Kasumi-1 (cell line): ENCODE results near the gene BCLAF1.
"Not testable (repeated sequence)": the region's sequence is repeated elsewhere in the genome, so short reads cannot be mapped to it uniquely, and the experiment has no call there.

Experiments
- DNase-seq, 2 experiments: peaks; one replicate each; lab custom pipeline; 2025; lab: John Stamatoyannopoulos, UW

BCLAF1 gene

DNA sequence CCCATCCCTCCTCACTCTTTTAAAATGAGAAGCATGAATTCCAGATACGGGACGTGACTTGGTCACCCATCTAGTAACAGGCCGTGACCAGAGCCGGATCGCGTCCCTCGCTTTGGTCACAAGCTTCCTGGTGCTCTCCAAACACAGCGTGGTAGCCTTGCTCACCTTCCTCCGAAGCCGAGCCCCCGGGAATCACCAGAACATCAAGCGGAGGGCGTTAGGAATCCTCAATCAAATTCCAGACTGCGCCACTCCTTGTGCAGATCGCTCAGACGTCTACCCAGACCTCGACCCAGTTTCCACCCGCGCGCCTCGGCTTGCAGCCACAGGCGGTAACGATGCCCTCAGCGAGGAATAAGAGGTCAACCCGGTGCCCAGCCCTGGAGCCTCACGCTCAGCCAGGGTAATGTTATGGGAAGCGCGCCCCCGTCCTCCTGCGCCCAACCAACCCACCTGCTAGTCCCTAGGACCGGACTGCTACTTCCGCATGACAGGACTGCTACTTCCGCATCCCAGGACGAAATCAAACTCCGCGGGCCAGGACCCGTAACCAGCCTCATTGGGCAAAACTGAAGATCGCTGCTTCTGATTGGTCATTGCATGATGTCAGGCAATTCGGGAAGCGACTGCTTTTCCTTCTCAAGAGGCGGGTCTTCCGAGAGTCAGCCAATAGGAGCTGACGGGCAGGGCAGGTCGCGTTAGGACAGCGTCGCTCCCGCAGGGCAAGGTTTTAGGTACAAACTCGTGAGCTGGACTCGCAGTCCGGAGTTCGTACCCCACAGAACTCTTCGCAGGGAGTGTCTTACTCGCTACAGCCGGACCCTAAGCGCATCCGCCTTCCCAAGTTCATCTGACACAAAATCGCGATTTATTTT is 39.6 kb downstream of the BCLAF1 start, which contains the start of gene MTFR2:
Gene MTFR2, minus strand, starts transcription at position 501 of the 875 bp plus-strand sequence. CDS start 1,212 bp downstream, outside the sequence.
- DNase-seq: peak; percentile 99

DNA sequence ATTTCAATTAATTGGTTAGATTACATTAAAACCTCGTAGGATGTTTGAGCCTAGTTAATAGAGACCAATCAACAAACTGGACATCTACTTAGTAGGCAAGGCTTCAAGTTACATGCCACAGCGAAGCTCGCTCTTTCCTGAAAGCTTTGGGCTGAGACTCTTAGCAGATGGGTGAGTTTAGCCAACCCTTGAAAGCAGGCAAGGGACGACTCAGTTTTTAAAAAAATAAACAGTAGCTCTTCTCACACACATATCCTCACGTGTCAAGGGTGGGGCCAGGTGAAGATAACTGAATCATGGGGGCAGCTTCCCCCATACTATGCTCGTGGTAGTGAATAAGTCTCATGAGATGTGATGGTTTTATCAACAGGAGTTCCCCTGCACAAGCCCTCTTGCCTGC is 40.3 kb downstream of the BCLAF1 start:
- DNase-seq: no peak

DNA sequence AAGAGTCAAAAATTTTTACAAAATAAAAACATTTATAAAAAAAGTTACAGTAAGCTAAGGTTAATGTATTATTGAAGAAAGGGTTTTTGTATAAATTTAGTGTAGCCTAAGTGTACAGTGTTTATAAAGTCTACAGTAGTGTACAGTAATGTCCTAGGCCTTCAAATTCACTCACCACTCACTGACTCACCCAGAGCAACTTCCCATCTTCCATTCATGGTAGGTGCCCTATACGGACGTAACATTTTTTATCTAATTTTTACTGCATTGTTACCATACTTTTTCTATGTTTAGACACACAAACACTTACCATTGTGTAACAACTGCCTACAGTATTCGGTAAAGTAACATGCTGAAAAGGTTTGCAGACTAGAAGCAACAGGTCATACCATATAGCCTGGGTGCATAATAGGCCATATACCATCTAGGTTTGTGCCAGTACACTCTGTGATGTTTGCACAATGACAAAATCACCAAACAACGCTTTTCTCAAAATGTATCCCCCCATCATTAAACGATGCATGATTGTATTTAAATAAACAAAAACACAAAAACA is 45.5 kb downstream of the BCLAF1 start:
- DNase-seq: no peak

DNA sequence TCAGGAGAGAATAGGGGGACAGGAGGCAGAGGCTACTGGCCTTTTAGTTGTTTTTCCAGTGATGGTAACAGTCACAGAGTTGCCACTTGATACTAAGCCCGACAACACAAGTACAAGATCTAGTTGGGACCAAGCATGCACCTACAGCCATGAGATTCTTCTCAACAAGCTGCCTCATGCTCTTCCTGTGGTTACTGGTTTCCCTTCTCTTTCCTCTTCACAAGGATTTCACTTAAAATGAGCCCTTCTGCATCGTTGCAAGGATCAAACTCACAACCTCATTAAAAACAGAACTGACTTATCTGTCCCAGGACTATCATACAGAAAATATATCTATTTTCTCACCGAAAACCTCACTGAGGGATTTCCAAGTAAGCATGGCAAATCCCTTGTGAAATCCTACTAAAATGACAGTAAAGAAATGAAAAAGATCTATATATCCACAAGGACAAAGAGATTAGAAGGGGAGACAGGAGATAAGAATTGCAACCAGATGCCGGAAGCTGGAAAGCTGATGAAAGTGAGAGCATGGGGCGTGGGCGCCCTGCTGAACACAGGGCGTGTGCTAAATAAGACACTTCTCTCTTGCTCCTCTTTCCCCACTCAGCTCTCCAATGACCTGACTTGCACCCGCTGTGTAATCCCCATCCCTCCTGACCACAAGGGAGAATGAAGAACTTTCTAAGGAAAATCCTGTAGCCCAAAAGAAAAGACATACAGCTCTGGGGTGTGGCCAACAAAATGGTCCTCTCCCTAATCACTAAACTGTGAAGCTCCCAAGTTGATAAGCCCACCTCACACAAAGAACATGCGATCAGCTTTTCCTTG is 53.0 kb downstream of the BCLAF1 start:
- peak; percentile 59 to 63 for DNase-seq

DNA sequence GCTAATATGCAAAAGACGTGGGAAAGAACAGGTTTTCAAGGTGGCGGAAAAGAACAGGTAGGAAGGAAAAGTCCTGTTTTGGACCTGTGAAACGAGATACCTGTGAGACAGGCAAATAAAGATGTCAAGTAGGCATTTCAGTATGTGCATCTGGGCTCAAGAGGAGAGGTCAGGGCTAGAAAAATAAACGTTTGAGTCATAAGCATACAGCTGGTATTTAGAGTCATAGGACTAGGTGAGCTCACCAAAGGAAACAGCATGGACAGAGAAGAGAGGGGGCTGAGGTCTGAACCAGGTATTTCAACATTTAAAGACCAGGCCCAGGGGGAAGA is 54.4 kb downstream of the BCLAF1 start:
- DNase-seq: no peak

DNA sequence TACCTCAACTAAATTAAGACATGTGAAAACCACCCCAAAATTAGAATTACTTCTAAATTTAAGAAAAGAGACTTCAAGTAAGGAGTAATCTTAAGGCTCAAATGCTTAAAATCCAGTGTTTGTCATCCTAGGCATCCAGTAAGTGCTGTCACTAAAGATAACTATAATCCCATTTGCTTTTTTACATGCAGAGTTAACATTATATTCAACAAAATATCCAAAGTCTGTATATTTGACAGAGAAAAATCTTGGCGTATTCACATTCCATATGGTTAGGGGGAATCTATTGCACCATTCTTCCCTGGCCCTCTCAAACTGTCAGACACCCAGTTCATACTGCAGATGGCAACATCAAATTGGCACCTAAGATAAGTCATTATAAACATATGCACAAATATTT is 56.9 kb downstream of the BCLAF1 start:
- DNase-seq: no peak

DNA sequence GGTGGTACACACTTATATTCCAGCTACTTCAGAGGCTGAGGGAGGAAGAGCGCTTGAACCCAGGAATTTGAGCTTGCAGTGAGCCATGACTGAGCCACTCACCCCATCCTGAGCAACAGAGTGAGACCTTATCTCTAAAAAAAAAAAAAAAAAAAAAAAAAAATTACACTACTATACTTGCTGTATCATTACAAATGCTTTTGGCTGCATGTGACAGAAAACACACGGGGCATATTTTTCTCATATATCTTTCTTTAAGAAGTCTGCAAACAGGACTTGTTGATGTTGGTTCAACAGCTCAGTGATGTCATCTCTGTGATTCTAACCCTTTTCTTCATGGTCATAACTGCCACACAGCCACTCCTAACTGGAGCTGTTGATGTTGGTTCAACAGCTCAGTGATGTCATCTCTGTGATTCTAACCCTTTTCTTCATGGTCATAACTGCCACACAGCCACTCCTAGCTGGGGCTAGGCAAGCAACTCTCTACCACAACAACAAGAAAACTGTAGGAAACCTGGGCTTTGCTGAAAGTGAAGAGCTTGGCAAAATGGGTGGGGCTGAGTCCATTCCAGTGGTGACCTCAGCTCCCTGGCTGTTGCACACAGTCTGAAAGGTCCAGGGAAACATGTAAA is 59.3 kb downstream of the BCLAF1 start:
- no peak for DNase-seq

DNA sequence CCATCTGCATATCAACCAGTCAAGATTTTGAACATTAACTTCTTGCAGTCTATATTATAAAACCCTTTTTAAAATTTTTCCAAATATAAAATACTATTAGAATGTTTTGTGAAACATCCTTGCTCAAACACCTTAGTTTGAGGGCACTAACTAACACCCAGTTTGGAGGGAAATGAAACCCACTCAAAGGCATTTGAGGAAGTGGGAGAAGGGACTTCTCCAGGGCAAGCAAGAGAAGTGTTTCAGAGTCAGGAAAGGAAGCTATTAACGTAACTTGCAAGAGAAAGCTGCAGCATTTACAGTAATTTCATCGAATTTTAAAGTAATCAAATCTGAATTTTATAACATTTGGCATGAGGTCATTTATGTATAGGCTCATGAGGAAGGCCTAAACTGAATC is 60.8 kb downstream of the BCLAF1 start:
- DNase-seq: peak; percentile 20 to 51

DNA sequence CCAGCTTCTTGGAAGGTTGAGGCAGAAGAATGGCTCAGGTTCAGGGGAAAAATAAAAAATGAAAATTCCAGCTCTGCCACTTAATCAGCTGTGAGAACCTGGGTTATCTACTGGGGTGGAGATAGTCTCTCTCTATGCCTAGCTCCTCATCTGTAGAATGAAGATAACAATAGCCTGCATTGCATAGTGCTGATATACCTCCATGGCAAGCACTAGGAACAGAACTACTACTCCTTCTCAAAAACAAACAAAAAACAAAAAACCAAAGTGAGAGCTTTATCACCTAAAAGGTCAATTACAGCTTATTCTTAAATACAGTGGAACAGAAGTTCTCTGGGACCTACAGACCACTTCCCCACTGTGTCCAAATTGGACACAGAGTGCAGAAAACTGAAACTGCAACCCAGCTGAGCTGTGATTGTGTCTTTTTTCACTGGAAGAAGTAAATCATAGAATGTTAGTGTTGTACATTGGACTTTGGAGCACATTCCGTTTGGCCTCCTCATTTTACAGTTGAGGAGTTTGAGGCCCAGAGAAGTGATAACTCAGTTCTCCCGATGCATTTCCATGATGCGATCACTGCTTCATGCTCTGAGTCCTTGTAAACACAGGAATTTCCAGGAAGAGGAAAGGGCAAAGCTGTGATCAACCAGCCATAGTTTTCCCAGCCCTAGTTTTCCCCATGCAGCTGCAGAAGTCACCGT is 62.8 kb downstream of the BCLAF1 start:
- DNase-seq: no peak

DNA sequence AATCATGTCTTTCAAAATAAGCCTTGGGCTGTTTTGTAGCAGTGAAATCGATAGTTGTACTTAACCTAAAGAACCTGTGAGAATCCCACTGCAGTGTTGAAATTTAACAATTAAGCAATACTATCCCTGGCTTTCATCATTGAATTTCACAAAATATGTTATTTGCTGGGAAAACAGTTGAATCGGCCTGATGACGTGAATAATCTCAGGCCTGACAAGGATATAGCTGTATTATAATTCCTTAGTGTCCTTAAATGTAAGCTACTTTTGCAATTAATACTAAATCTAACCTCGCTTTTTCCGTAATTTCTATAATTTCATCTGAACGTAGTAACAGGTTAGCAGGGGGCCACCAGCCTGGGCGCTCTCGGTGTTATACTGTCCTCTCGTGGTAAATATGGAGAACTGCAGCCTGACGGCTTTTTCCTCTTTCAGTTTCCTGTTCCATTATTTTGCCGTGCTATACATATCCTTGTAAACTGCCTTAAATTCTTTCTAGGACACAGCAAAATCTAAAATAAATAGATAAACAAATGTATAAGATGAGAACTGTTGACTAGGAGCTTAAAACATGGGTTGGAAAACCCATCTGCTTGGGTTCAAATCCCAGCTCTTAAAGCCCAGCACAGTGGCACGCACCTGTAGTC is 63.5 kb downstream of the BCLAF1 start:
- peak; percentile 74 to 82 for DNase-seq

DNA sequence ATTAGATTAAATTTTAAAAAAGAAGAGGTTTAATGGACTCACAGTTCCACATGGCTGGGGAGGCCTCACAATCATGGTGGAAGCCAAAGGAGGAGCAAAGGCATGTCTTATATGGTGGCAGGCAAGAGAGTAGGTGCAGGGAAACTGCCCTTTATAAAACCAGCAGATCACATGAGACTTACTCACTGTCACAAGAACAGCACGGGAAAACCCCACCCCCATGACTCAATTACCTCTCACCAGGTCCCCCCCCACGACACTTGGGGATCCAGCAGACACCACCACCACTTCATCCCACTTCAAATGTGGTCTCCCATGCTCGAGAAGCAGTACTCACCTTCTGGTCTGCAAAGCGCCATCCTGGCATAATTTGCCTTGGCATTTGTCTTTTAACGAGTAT is 64.2 kb downstream of the BCLAF1 start:
- DNase-seq: no peak

DNA sequence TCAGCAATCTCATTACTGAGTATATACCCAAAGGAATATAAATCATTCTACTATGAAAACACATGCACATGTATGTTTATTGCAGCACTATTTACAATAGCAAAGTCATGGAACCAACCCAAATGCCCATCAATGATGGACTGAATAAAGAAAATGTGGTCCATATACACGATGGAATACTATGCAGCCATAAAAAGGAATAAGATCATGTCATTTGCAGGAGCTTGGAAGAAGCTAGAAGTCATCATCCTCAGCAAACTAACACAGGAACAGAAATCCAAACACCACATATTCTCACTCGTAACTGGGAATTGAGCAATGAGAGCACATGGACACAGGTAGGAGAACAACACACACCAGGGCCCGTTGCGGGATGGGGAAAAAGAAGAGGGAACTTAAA is 64.7 kb downstream of the BCLAF1 start:
- DNase-seq: not testable (repeated sequence)

DNA sequence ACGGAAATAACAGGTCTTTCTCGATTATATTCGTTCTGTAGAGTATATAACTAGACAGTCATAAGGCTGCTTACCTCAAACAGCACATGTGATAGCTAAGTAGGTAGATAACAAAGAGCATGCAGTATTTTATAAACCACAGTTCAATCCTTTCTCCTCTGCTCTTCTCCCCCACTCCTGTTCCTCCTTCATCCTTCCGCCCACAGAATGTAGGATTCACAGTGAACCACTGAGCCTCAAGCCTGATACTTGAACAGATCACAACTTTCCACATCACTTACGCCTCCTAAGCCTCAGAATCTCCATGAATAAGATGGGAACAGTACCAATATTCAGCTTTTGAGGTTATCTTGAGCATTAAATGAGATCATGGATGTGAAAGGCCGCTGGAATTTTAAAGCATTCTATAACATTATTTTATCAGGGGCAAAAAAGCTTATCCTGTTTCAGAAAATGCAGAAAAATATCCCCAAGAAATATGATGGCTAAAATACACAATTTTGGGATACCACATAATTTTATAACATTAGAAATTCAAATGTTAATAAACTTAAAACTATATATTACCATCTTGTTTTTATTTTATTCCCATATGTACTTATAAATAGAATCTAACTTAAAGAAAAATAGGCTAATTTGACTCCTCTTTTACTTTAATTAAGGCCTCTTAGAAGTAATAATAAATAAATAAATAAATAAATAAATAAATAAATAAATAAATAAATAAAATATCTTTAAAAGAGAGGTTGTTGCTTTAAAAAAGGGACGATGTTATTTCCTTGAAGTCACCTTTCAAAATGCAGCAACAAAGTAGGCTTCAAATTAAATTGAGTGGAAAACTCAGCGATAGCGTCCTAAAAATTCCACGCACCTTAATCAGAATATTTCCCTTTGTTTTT is 72.9 kb downstream of the BCLAF1 start:
- DNase-seq: no peak

DNA sequence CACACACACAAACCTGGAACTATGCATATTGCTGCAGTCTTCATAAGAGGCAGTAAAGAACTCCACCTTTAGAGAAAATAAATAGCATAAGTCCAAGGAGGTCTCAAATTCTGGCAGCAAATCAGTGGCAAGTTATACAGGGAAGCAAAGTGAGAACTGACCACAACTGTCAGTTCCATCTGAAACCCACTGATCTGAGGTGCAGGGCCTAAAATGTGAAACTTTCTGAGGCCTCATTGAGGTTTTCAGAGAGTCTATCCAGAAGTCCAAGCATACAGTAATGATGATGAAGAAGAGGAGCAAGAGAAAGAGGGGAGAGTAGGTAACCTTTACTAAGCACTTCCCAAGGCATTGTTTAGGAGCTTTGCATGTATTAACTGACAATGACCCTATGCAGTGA is 75.8 kb downstream of the BCLAF1 start:
- no peak for DNase-seq

DNA sequence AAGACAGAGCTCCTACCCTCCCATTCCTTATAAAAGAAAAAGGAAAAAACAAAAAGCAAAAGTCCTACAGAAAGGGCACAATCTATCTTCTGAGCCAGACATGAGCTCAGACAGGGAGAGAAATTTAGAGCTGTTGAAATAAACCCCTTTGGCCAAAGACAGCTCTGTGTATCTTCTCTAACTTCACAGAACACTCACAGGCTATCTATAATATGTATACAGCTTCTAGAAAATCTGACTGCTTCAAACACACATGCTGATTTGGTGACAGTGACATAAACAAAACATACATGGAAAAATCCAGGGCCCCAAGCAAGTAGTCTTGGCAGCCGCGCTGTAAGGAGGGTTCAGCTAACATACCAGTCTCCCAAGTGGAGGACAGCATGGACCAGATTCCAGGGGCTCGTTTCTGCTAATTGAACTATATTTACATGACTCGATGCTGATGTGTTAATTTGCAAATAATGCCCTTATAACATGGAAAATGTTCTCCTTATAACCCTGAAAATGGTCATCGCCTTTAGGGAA is 76.6 kb downstream of the BCLAF1 start:
- no peak for DNase-seq

DNA sequence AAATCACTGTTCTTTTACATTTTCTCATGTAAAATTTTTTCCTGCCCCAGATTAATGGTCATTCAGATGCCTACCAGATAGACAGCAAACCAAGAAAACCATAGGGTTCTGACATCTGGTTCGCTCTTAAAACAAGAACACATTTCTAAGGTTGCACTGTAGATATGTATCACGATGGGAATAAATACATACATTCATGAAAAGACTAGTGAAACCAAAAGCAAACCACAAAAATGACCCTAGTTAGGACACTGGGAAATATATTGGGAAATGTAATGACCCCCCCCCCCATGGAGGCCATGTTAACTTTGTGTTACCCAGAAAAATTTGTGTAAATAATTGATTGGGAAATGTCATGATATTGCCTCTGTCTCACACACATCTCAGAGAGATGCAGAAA is 77.0 kb downstream of the BCLAF1 start:
- no peak for DNase-seq

DNA sequence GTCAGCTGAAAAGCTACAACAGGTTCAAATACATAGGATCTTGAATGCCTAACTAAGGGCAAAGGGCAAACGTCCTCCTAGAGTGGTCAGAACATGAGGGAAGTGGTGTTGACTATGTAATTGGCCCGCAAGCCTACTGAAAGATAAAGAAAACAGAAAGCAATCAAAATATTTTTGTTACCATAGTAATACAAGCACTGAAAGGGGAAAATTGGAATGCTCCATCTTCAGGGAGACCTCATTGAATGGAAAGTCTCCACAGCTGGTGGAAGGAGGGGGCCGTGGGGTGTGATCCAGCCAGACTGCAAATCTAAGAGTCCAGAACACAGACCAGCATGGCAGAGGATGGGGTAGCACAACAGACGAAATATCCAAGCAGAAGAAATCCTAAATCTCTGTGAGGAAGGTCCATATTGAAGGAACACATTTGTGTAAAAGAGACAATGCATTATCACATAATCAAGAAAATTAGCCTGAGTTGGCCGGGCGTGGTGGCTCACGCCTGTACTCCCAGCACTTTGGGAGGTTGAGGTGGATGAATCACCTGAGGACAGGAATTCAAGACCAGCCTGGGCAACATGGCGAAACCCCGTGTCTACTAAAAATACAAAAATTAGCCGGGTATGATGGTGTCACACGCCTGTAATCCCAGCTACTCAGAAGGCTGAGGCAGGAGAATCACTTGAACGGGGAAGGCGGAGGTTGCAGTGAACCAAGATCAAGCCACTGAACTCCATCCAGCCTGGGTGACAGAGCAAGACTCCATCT is 79.1 kb downstream of the BCLAF1 start:
- no peak for DNase-seq

DNA sequence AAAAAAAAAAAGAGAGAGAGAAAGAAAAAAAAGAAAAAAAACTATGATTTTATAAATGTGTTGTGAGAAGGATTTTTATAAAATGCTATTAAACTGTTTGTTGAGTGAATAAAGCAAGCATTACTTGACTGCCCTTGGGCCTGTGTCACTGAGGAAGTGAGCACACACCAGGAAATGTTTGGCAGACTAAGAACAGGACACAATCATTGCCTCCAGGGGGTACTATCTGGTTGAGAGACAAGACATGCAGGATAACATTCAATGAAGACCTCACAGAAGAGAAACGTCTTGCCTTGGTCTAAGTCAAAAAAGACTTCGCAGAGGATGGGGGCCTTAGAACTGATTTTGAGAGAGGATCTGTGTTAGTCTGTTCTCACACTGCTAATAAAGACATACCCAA is 80.2 kb downstream of the BCLAF1 start:
- DNase-seq: no peak

DNA sequence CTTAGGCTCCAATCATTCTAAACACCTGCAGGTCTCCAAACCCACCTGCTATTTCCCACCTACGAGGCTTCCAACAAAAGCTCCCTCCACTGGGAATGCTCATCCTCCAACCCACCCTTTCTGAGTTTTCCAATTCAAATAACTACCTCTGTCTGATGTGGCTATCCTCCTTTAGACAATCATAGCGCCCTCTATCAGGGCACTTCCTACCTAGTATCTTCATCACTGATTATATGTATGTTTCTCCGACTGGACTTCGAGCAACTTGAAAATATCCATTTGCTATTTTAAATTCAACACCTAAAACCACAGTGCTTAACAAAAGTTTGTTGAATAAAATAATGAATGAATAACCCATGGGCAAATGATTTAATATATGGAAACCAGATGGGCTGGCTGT is 80.9 kb downstream of the BCLAF1 start:
- no peak for DNase-seq
